DOHH2 (cell line): ENCODE measurements around the gene NUMB.

Experiments
- H3F3A ChIP-seq: fragments of 200-600 bp; sonication (generic), shearing (Covaris generic); 2 replicates; pipeline ENCODE4 v1.6.0; 2016; ENCODE audit warnings: antibody characterized with exemption, mild to moderate bottlenecking; ENCODE audit not compliant: control insufficient read depth, insufficient read depth
- H3K27ac ChIP-seq: fragments of 200-600 bp; sonication (generic); 2 replicates; pipeline ENCODE4 v1.5.1; 2014; ENCODE audit warnings: low read depth, mild to moderate bottlenecking, low read length, moderate library complexity
- H3K27me3 ChIP-seq: fragments of 200-600 bp; sonication (generic); 2 replicates; pipeline ENCODE4 v1.6.1; 2014; ENCODE audit warnings: mild to moderate bottlenecking, low read length, mixed read lengths; ENCODE audit not compliant: control insufficient read depth
- H3K36me3 ChIP-seq: fragments of 200-600 bp; sonication (generic); 2 replicates; pipeline ENCODE4 v1.6.1; 2014; ENCODE audit warnings: mild to moderate bottlenecking, low read length, moderate library complexity, mixed read lengths; ENCODE audit not compliant: control insufficient read depth
- H3K4me1 ChIP-seq: fragments of 200-600 bp; sonication (generic); 2 replicates; pipeline ENCODE4 v1.6.1; 2014; ENCODE audit warnings: mild to moderate bottlenecking, low read length, mixed read lengths; ENCODE audit not compliant: control insufficient read depth
- H3K4me2 ChIP-seq: fragments of 200-600 bp; sonication (generic); 2 replicates; pipeline ENCODE4 v1.6.0; 2014; ENCODE audit warnings: mild to moderate bottlenecking, low read length, moderate library complexity
- H3K4me3 ChIP-seq: fragments of 200-600 bp; sonication (generic); 2 replicates; pipeline ENCODE4 v1.5.1; 2014; ENCODE audit warnings: mild to moderate bottlenecking, low read length, mixed read lengths
- H3K79me2 ChIP-seq: fragments of 200-600 bp; sonication (generic); 2 replicates; pipeline ENCODE4 v1.6.1; 2014; ENCODE audit warnings: mild to moderate bottlenecking, low read length, mixed read lengths; ENCODE audit not compliant: control insufficient read depth
- H3K9me2 ChIP-seq: fragments of 200-600 bp; sonication (generic); replicated peaks from 2 replicates; pipeline ENCODE4 v1.6.1; 2014; ENCODE audit warnings: mild to moderate bottlenecking, low read length, mixed read lengths; ENCODE audit not compliant: control insufficient read depth
- H3K9me3 ChIP-seq: fragments of 200-600 bp; sonication (generic); 2 replicates; pipeline ENCODE4 v1.6.1; 2014; ENCODE audit warnings: antibody characterized with exemption, low read length, mixed read lengths; ENCODE audit not compliant: control insufficient read depth, insufficient read depth
- H4K20me1 ChIP-seq: fragments of 200-600 bp; sonication (generic); 2 replicates; pipeline ENCODE4 v1.6.0; 2014; ENCODE audit warnings: low read depth, mild to moderate bottlenecking, antibody characterized with exemption, low read length, moderate library complexity; ENCODE audit not compliant: control insufficient read depth, insufficient read depth
- CTCF ChIP-seq: fragments of 200-600 bp; sonication (generic); IDR thresholded peaks from one replicate; pipeline ENCODE4 v1.5.1; 2014; ENCODE audit warnings: antibody characterized with exemption, mild to moderate bottlenecking, low read depth, low read length; ENCODE audit not compliant: poor library complexity, severe bottlenecking
- EZH2phosphoT487 ChIP-seq: fragments of 200-600 bp; sonication (generic); IDR thresholded peaks from 2 replicates; pipeline ENCODE4 v1.6.1; 2017; ENCODE audit warnings: borderline replicate concordance, mild to moderate bottlenecking, antibody characterized with exemption, low read length, moderate library complexity, mixed read lengths

NUMB gene

DNA sequence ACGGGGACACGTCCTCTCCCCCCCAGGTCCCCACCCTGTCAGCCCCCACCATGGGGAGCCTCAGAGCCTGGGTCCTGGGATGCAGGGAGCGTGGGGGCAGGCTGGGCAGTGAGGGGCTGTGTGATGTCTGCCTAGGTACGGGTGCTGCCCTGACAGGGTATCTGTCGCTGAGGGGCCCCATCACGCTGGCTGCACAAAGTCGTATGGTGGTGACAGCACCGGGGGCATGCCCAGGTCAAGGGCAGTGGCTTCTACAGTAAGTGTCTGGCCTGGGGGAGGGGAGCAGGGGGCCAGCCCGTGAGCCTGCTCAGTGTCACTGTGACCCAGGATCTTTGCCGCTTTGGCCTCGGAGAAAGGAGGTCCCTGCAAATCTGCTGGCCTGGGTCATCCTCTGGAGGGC lies 197.8 kb downstream of the NUMB start:
- peaks cover 11% of the 10 kb centered on the region for H3K4me1 ChIP-seq
- no peak overlapping the region for H3K4me2 ChIP-seq
- H3K79me2 ChIP-seq: no peaks in the 10 kb centered on the region
- no peaks in the 10 kb centered on the region for H3K9me2 ChIP-seq
- H3K9me3 ChIP-seq: no peaks in the 10 kb centered on the region
- no peaks in the 10 kb centered on the region for H3F3A ChIP-seq
- H3K27me3 ChIP-seq: no peaks in the 10 kb centered on the region
- no peaks in the 10 kb centered on the region for H4K20me1 ChIP-seq
- H3K36me3 ChIP-seq: no peaks in the 10 kb centered on the region
- H3K4me3 ChIP-seq: no peak overlapping the region
- no peak for TF ChIP-seq EZH2phosphoT487
- no peak for TF ChIP-seq CTCF
- H3K27ac ChIP-seq: no peak overlapping the region

GRCh38 chr14:73259837-73260236 lies 198.5 kb downstream of the NUMB start:
- H3K9me2 ChIP-seq: no peaks in the 10 kb centered on the region
- H3K4me3 ChIP-seq: no peak overlapping the region
- H3K4me2 ChIP-seq: no peak overlapping the region
- peaks cover 11% of the 10 kb centered on the region for H3K4me1 ChIP-seq
- no peaks in the 10 kb centered on the region for H4K20me1 ChIP-seq
- no peaks in the 10 kb centered on the region for H3K79me2 ChIP-seq
- no peak overlapping the region for H3K27ac ChIP-seq
- H3K27me3 ChIP-seq: no peaks in the 10 kb centered on the region
- H3K9me3 ChIP-seq: no peaks in the 10 kb centered on the region
- no peak for TF ChIP-seq CTCF
- H3K36me3 ChIP-seq: no peaks in the 10 kb centered on the region
- no peaks in the 10 kb centered on the region for H3F3A ChIP-seq

- H3K36me3 ChIP-seq: no peaks in the 10 kb centered on the region
- no peak for TF ChIP-seq EZH2phosphoT487
- no peak for TF ChIP-seq CTCF
Observed at GRCh38 chr14:73258845-73259611, 199.3 kb downstream of the NUMB start.

More at GRCh38 chr14:73258845-73259611, 199.3 kb downstream of the NUMB start:
- Histone ChIP-seq H3K27ac (no peak overlapping the region), H3K9me3 (no peaks in the 10 kb centered on the region), H3K4me2 (no peak overlapping the region), H3F3A (no peaks in the 10 kb centered on the region), H3K9me2 (no peaks in the 10 kb centered on the region), H3K79me2 (no peaks in the 10 kb centered on the region), H3K4me1 (peaks cover 11% of the 10 kb centered on the region), H3K27me3 (no peaks in the 10 kb centered on the region), H4K20me1 (no peaks in the 10 kb centered on the region), H3K4me3 (no peak overlapping the region)
